Hematopoietic multipotent progenitor cell treated with erythropoietin and hydrocortisone succinate and interleukin-3 and kit ligand, for 17 days (in vitro differentiated cells): ENCODE results near the gene CSF1R.

Experiments used
- DNase-seq: peaks from one replicate; pipeline ENCODE4 v3.0.0-alpha.2; 2015; ENCODE audit warnings: low spot score

CSF1R gene

DNA sequence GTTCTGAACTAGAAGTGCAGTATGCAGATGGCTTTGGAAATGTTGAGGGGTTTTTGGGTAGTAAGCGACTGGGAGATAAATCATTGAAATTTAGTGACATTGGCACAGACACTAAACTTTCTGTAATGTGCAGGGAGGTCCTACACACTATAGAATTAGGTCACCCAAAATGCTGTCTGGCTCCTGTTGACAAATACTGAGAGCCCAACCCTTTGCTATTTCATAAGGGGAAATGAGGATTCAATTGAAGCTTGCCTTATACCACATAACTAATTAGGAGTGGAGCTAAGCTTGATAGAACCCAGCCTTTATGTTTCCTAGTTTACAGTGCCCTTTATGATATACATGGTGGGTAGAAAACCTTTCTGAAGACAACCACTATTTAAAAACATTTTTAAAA lies 63.2 kb downstream of the CSF1R start:
- no peak for DNase-seq

DNA sequence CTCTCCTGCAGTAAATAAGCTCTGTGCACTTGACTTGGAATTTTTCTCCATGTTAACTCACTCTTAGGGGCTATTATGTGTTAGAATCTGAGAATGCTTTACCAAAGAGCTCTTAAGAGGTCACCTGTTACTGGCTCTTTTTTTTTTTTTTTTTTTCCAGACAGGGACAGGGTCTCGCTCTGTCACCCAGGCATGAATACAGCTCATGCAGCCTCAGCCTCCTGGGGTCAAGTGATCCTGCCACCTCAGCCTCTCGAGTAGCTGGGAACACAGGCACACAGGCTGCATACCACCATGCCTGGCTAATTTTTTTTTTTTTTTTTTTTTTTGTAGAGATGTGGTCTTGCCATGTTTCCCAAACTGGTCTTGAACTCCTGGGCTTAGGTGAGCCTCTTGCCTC lies 63.7 kb downstream of the CSF1R start:
- no peak for DNase-seq

DNA sequence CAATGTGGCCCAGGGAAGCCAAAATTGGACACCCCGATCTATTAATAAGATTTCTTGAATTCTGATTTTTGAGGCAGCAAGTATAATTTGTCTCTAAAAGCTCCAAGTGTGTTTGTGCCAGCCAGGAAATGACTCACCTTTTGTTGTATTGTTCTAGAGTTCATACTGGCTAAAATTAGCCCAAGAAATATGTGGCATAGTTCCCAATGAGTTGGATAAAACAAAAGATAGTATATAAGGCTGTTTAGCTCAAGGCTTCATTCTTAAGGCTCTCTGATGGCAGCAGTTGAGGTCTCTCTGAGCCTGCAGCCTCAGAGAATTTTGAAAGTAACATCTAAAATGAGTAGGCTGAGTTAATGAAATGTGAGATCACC lies 64.2 kb downstream of the CSF1R start:
- no peak for DNase-seq

- no peak for DNase-seq
These were observed 64.7 kb downstream of the CSF1R start for GRCh38 chr5:150021491-150022157.

- no peak for DNase-seq
These were observed 66.1 kb downstream of the CSF1R start for GRCh38 chr5:150020249-150020648.

DNA sequence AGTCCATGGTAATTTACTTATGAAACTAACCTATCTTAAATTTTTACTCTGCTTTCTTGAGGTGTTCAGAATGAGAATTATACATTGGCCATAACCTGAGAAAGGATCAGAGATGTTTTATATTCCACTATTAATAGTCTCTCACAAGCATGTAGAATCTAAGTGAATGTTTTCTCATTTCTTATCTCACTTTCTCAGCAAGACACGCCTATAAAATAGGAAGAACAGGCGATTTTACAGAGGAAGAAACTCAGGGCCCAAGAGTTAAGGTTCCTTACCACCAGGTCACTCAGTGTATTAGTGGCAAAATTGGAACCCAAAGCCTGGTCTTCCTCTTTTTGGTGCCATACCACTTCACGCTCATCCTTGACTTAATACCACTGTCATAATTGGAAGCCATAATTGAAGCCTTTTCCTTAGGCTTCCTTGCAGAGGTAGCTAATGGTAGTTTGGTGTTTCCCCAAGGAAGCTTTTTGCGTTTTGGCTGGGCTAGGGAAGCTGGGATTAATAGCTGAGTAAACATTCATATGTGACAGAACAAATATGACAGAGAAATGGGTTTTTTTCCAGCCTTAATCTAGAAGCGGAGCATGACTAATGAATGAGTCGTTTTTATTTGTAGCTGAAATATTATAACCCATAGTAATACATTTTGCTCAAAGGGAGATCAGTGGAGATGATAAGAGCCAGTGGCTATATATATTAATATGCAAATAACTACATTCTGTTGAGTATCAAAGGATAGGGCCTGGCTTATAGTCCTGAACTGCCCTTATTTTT lies 68.9 kb downstream of the CSF1R start:
- peak; percentile 56 for DNase-seq

DNA sequence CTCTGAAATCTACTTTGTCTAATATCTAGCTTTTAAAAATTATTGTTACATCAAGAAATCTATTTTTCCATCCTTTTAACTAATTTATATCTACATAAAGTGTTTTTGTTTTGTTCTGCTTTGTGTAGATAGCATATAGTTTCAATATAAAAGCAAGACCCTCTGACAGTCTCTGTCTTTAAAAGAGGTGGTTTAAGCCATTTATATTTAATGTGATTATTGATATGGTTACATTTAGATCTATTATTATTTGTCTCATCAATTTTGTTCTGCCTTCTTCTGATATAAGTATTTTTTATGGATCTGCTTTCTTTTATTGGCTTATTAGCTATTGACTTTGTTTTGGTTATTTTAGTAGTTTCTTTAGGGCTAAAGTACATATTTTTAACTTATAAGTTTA lies 69.8 kb downstream of the CSF1R start:
- DNase-seq, result no peak

DNA sequence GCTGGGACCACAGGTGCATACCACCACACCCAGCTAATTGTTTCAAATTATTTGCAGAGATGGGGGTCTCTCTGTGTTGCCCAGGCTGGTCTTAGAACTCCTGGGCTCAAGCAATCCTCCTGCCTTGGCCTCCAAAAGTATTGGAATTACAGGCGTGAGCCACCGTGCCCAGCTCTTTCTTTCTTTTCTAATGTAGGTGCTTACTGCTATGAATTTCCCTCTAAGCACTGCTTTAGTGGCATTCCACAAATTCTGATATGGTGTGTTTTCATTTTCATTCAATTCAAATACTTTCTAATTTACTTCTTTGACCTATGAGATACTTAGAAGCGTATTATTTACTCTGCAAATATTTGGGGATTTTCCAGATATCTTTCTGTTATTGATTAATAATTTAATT lies 70.9 kb downstream of the CSF1R start:
- DNase-seq, result no peak

- no peak for DNase-seq
These were observed 71.9 kb downstream of the CSF1R start for GRCh38 chr5:150014456-150014855.

GRCh38 chr5:150013931-150014330 lies 72.4 kb downstream of the CSF1R start:
- no peak for DNase-seq

DNA sequence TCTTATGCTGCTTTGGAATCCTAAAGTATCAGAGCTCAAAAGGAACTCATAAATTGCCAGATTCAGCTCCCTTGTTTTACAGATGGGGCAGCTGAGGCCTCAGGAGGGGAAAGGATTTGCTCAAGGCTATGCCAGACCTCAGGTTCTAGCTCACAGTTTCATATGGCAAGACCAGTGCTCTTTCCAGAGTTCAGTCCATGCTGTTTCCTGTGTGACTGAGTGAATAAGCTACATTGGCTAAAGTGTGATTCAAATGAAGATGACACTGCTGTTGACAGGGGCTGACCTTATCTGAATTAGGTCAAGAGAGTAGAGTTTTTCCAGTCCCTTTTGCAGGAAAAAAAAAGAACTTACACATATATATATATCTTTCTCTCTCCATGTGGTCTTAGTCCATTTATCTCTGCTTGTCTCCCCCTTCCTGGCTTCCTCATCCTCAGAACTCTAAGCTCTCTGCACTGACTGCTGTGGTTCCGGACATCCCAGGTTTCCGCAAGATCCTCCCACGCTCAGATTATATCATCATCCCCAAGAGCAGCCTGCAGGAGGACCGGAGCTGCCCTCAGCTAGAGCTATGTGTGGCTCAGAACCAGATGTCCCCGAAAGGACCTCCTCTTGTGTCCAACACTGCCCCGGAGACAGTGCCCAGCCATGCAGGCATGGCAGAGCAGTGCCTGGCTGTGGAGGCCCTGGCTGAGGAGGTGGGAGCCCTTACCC lies 76.5 kb downstream of the CSF1R start:
- no peak for DNase-seq

- DNase-seq, result no peak
These were observed 79.3 kb downstream of the CSF1R start for GRCh38 chr5:150007050-150007449.

DNA sequence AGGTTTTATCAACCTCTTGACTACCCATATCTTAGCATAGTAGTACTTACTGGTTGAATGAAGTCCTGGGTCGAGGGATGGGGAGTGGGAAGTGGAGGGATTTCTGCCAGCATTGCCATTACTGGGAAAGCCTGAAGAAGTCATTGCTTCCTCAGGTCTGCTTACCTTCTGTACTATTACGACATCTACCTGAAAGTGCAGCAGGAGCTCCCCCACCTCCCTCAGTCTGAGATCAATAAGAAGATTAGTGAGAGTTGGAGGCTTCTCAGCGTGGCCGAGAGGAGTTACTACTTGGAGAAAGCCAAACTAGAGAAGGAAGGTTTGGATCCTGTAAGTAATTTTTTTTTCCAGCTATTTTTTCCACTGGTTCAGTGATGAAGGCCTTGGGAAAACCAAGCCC lies 80.0 kb downstream of the CSF1R start:
- DNase-seq, result no peak
